CD14-positive monocyte (primary cell): ENCODE measurements around the gene PFAS. TPM values are rescaled to one million over a fixed set of nuclear protein-coding genes. Genes with fewer than 3 reads are reported as not detected.

Source experiments
- DNase-seq, 3 donors: peaks; one replicate each; pipeline ENCODE4 v3.0.0-alpha.2; 2011 to 2022
- H2AFZ ChIP-seq: 2 replicates; pipeline ENCODE4 v1.6.0; 2012; ENCODE audit warnings: mild to moderate bottlenecking, low read depth, low read length, inconsistent platforms; ENCODE audit not compliant: insufficient read depth, poor library complexity, severe bottlenecking
- H3K27ac ChIP-seq, 2 donors: 1 replicate in 1 of 2; 2 replicates in 1 of 2; pipeline ENCODE4 v1.5.1; 2012 to 2013; ENCODE audit warnings: low read length in 2 of 2, control low read depth in 1 of 2, inconsistent platforms in 1 of 2, low read depth in 1 of 2, mild to moderate bottlenecking in 1 of 2
- H3K27me3 ChIP-seq, 2 donors: one replicate each; pipeline versions ENCODE4 v1.6.0 to v1.6.1; 2011 to 2013; ENCODE audit warnings: low read length in 2 of 2; ENCODE audit not compliant: control insufficient read depth in 2 of 2, insufficient read depth in 2 of 2
- H3K36me3 ChIP-seq, 2 donors: replicated peaks in 1 of 2; 1 replicate in 1 of 2; 2 replicates in 1 of 2; pipeline versions ENCODE4 v1.5.1 to v1.6.1; 2012 to 2013; ENCODE audit warnings: low read length in 2 of 2, control low read depth in 1 of 2, inconsistent platforms in 1 of 2, mild to moderate bottlenecking in 1 of 2; ENCODE audit not compliant: insufficient read depth in 2 of 2, control insufficient read depth in 1 of 2
- H3K4me1 ChIP-seq, 2 donors: 1 replicate in 1 of 2; 2 replicates in 1 of 2; pipeline versions ENCODE4 v1.5.1 to v1.6.1; 2012 to 2013; ENCODE audit warnings: low read length in 2 of 2, control low read depth in 1 of 2, inconsistent platforms in 1 of 2, mild to moderate bottlenecking in 1 of 2, moderate library complexity in 1 of 2; ENCODE audit not compliant: insufficient read depth in 2 of 2, control insufficient read depth in 1 of 2
- H3K4me2 ChIP-seq: replicated peaks from 2 replicates; pipeline ENCODE3; 2012; ENCODE audit warnings: low read length, moderate library complexity, mild to moderate bottlenecking; ENCODE audit not compliant: poor library complexity, severe bottlenecking; ENCODE audit errors: extremely low read depth
- H3K4me3 ChIP-seq, 3 experiments: fragments of 200-600 bp in 1 of 3; sonication (generic) in 1 of 3; replicated peaks in 1 of 3; 1 replicate in 2 of 3; 2 replicates in 1 of 3; pipeline ENCODE4 v1.5.1; 2011 to 2013; ENCODE audit warnings: low read length in 3 of 3, mild to moderate bottlenecking in 3 of 3, control low read depth in 2 of 3, low read depth in 2 of 3, inconsistent platforms in 1 of 3, moderate library complexity in 1 of 3
- H3K79me2 ChIP-seq: 2 replicates; pipeline ENCODE4 v1.6.0; 2012; ENCODE audit warnings: mild to moderate bottlenecking, control low read depth, inconsistent platforms, low read length, moderate library complexity; ENCODE audit not compliant: insufficient read depth
- H3K9ac ChIP-seq: 2 replicates; pipeline ENCODE4 v1.6.0; 2017; ENCODE audit warnings: low read length, mild to moderate bottlenecking; ENCODE audit not compliant: insufficient read depth, poor library complexity, severe bottlenecking
- H3K9me3 ChIP-seq, 2 donors: replicated peaks in 1 of 2; 1 replicate in 1 of 2; 2 replicates in 1 of 2; pipeline versions ENCODE4 v1.5.1 to v1.6.1; 2012 to 2013; ENCODE audit warnings: low read length in 2 of 2, control low read depth in 1 of 2; ENCODE audit not compliant: control insufficient read depth in 1 of 2, insufficient read depth in 1 of 2
- H4K20me1 ChIP-seq: 2 replicates; pipeline ENCODE4 v1.6.0; 2012; ENCODE audit warnings: mild to moderate bottlenecking, low read length, control low read depth, moderate library complexity; ENCODE audit not compliant: insufficient read depth
- H3K27ac Mint-ChIP-seq, 7 donors: one replicate each; pipeline ENCODE4 v1.8.0; 2020; ENCODE audit warnings: mild to moderate bottlenecking in 7 of 7, mixed read lengths in 7 of 7, moderate library complexity in 6 of 7, inconsistent platforms in 2 of 7
- H3K27me3 Mint-ChIP-seq, 3 donors: one replicate each; pipeline ENCODE4 v1.8.0; 2021 to 2022; ENCODE audit warnings: low read depth in 3 of 3, mild to moderate bottlenecking in 3 of 3, mixed read lengths in 3 of 3, moderate library complexity in 3 of 3, inconsistent platforms in 1 of 3
- H3K36me3 Mint-ChIP-seq, 2 donors: one replicate each; pipeline ENCODE4 v1.8.0; 2020; ENCODE audit warnings: mixed read lengths in 2 of 2, inconsistent platforms in 1 of 2, mild to moderate bottlenecking in 1 of 2
- H3K4me1 Mint-ChIP-seq: one replicate; pipeline ENCODE4 v1.8.0; 2020; ENCODE audit warnings: mild to moderate bottlenecking, mixed read lengths
- H3K4me3 Mint-ChIP-seq, 2 donors: one replicate each; pipeline ENCODE4 v1.8.0; 2020; ENCODE audit warnings: mild to moderate bottlenecking in 2 of 2, mixed read lengths in 2 of 2, moderate library complexity in 1 of 2
- H3K9me3 Mint-ChIP-seq, 7 donors: one replicate each; pipeline ENCODE4 v1.8.0; 2020 to 2022; ENCODE audit warnings: mixed read lengths in 7 of 7, mild to moderate bottlenecking in 6 of 7, moderate library complexity in 6 of 7, inconsistent platforms in 2 of 7
- CTCF ChIP-seq: fragments of 200-600 bp; IDR thresholded peaks from one replicate; pipeline ENCODE4 v1.8.0; 2022; ENCODE audit warnings: antibody characterized with exemption, mild to moderate bottlenecking
- WGBS: methylation state at CpG from one replicate; pipeline ENCODE4 v1.1.5; 2013; ENCODE audit warnings: missing lambda C conversion rate; ENCODE audit not compliant: insufficient coverage; 5-methylcytosine and 5-hydroxymethylcytosine counted together
- intact Hi-C, 2 donors: fragments of 100-400 bp; cut with micrococcal nuclease; formaldehyde crosslinking; loops; one replicate each; pipeline versions ENCODE4 v1.15.0 to v1.15.1; 2023
- polyA plus RNA-seq, 3 donors: library from polyadenylated mRNA; depleted of rRNA in 1 of 3; unstranded in 2 of 3; stranded (reverse) in 1 of 3; fragments of 300-500 nt in 2 of 3; fragments of >200 nt in 1 of 3; fragmentation: Illumina TruSeq in 2 of 3; gene quantifications; 1 replicate in 2 of 3; 2 replicates in 1 of 3; pipeline ENCODE4 v1.2.3, GENCODE V29; 2012 to 2021

Gene PFAS
- polyA plus RNA-seq, 3 donors, result 4.1 to 12.8 (median 4.4) TPM

GRCh38 chr17:8311131-8311790 is 62.2 kb downstream of the PFAS start:
- no peak overlapping the region for H3K27ac Mint-ChIP-seq

GRCh38 chr17:8312251-8312650 is 63.2 kb downstream of the PFAS start:
- Mint-ChIP-seq H3K36me3 (no peaks in the 10 kb centered on the region), H3K4me3 (no peak overlapping the region), H3K4me1 (peaks cover 4% of the 10 kb centered on the region), H3K27me3 (peaks cover 16 to 35% (median 18%) of the 10 kb centered on the region in 3 donors), H3K27ac (no peak overlapping the region), H3K9me3 (no peaks in the 10 kb centered on the region)
- Histone ChIP-seq H3K4me3 (no peak overlapping the region), H3K4me2 (no peak overlapping the region), H3K27ac (no peak overlapping the region), H3K9ac (no peak overlapping the region), H3K9me3 (no peaks in the 10 kb centered on the region), H3K27me3 (peaks cover 0 to 7% of the 10 kb centered on the region in 2 donors), H2AFZ (no peak overlapping the region), H4K20me1 (no peaks in the 10 kb centered on the region), H3K36me3 (no peaks in the 10 kb centered on the region), H3K4me1 (no peaks in the 10 kb centered on the region), H3K79me2 (no peaks in the 10 kb centered on the region)
- no peak for TF ChIP-seq CTCF
- WGBS, result 93% methylated on average over 9 of the region's 13 CpGs
- DNase-seq, result no peak
- intact Hi-C loops, result loop anchor here in 1 of 2 donors (10.0 kb wide), 1 partner anchor 47 kb away; no protein-coding TSS in a partner anchor

More at GRCh38 chr17:8311131-8311790, 62.2 kb downstream of the PFAS start:
- H3K4me3 Mint-ChIP-seq, result peak overlapping the region in 1 of 2 donors; percentile 46
- H3K36me3 Mint-ChIP-seq, result no peaks in the 10 kb centered on the region
- Histone ChIP-seq H3K9ac (no peak overlapping the region), H3K4me1 (no peaks in the 10 kb centered on the region), H4K20me1 (no peaks in the 10 kb centered on the region), H3K9me3 (no peaks in the 10 kb centered on the region), H3K27ac (no peak overlapping the region), H3K27me3 (peaks cover 0 to 7% of the 10 kb centered on the region in 2 donors), H3K4me2 (no peak overlapping the region), H2AFZ (no peak overlapping the region), H3K36me3 (no peaks in the 10 kb centered on the region), H3K79me2 (no peaks in the 10 kb centered on the region), H3K4me3 (no peak overlapping the region)
- peaks cover 4% of the 10 kb centered on the region for H3K4me1 Mint-ChIP-seq
- peaks cover 16 to 34% (median 20%) of the 10 kb centered on the region in 3 donors for H3K27me3 Mint-ChIP-seq
- WGBS, result 92% methylated on average over 22 of the region's 25 CpGs
- no peak for TF ChIP-seq CTCF
- no peaks in the 10 kb centered on the region for H3K9me3 Mint-ChIP-seq
- intact Hi-C loops, result loop anchor here in 1 of 2 donors (2.0 to 10.0 kb wide), 2 partner anchors 20 to 46 kb away; no protein-coding TSS in a partner anchor
- no peak for DNase-seq
